ENCODE results near the gene KCNJ1.

Gene KCNJ1

GRCh38 chr11:128882451-128882850 lies 15.4 kb upstream of the KCNJ1 start:
- in situ Hi-C loops (cut with MboI; ENCODE audit: low sequenced_read_pairs) = no loop called here

- in situ Hi-C loops (cut with MboI; ENCODE audit: low sequenced_read_pairs) = no loop called here
Measured at GRCh38 chr11:128881221-128881620, 14.1 kb upstream of the KCNJ1 start.

GRCh38 chr11:128879817-128880216 lies 12.7 kb upstream of the KCNJ1 start:
- in situ Hi-C loops (cut with MboI; ENCODE audit: low sequenced_read_pairs) = no loop called here

- in situ Hi-C loops (cut with MboI; ENCODE audit: low sequenced_read_pairs) = no loop called here
Measured at GRCh38 chr11:128878455-128878854, 11.4 kb upstream of the KCNJ1 start.

- in situ Hi-C loops (cut with MboI; ENCODE audit: low sequenced_read_pairs) = no loop called here
Measured at GRCh38 chr11:128877726-128878125, 10.6 kb upstream of the KCNJ1 start.

GRCh38 chr11:128876133-128876650 lies 9.1 kb upstream of the KCNJ1 start:
- in situ Hi-C loops (cut with MboI; ENCODE audit: low sequenced_read_pairs) = no loop called here

- in situ Hi-C loops (cut with MboI; ENCODE audit: low sequenced_read_pairs) = no loop called here
Measured at GRCh38 chr11:128874427-128874826, 7.3 kb upstream of the KCNJ1 start.

GRCh38 chr11:128872594-128872993 lies 5.5 kb upstream of the KCNJ1 start:
- in situ Hi-C loops (cut with MboI; ENCODE audit: low sequenced_read_pairs) = no loop called here

- in situ Hi-C loops (cut with MboI; ENCODE audit: low sequenced_read_pairs) = no loop called here
Measured at GRCh38 chr11:128872094-128872493, 5.0 kb upstream of the KCNJ1 start.

GRCh38 chr11:128871168-128871610 lies 4.1 kb upstream of the KCNJ1 start:
- in situ Hi-C loops (cut with MboI; ENCODE audit: low sequenced_read_pairs) = no loop called here

GRCh38 chr11:128868841-128869671 lies 2.0 kb upstream of the KCNJ1 start:
- in situ Hi-C loops (cut with MboI; ENCODE audit: low sequenced_read_pairs) = no loop called here

- in situ Hi-C loops (cut with MboI; ENCODE audit: low sequenced_read_pairs) = no loop called here
Measured at GRCh38 chr11:128865490-128865889, 1.6 kb downstream of the KCNJ1 start.

GRCh38 chr11:128862908-128863660 lies 4.0 kb downstream of the KCNJ1 start:
- in situ Hi-C loops (cut with MboI; ENCODE audit: low sequenced_read_pairs) = no loop called here

GRCh38 chr11:128862406-128862805 lies 4.7 kb downstream of the KCNJ1 start:
- in situ Hi-C loops (cut with MboI; ENCODE audit: low sequenced_read_pairs) = no loop called here

- in situ Hi-C loops (cut with MboI; ENCODE audit: low sequenced_read_pairs) = no loop called here
Measured at GRCh38 chr11:128860571-128861361, 6.3 kb downstream of the KCNJ1 start.

GRCh38 chr11:128859563-128860441 lies 7.3 kb downstream of the KCNJ1 start:
- in situ Hi-C loops (cut with MboI; ENCODE audit: low sequenced_read_pairs) = no loop called here

- in situ Hi-C loops (cut with MboI; ENCODE audit: low sequenced_read_pairs) = no loop called here
Measured at GRCh38 chr11:128857341-128857740, 9.8 kb downstream of the KCNJ1 start.

GRCh38 chr11:128856241-128856640 lies 10.9 kb downstream of the KCNJ1 start:
- in situ Hi-C loops (cut with MboI; ENCODE audit: low sequenced_read_pairs) = no loop called here

GRCh38 chr11:128854841-128855240 lies 12.3 kb downstream of the KCNJ1 start:
- in situ Hi-C loops (cut with MboI; ENCODE audit: low sequenced_read_pairs) = no loop called here

GRCh38 chr11:128853559-128853958 lies 13.5 kb downstream of the KCNJ1 start:
- in situ Hi-C loops (cut with MboI; ENCODE audit: low sequenced_read_pairs) = no loop called here

All from HL-60/S4 treated with retinoic acid at 250 ng/mL for 4 days and 3 days (cell line).